Stimulated activated CD8-positive, alpha-beta memory T cell treated with anti-CD3 and anti-CD28 coated beads, Interleukin-12 subunit alpha, Interleukin-12 subunit beta, amount 100 ng/mL, for 24 hours (primary cell): ENCODE results near the gene ACHE.

ENCODE experiments used
- DNase-seq: peaks from one replicate; pipeline ENCODE4 v3.0.0-alpha.2; 2020; ENCODE audit errors: extremely low read depth

Gene ACHE

DNA sequence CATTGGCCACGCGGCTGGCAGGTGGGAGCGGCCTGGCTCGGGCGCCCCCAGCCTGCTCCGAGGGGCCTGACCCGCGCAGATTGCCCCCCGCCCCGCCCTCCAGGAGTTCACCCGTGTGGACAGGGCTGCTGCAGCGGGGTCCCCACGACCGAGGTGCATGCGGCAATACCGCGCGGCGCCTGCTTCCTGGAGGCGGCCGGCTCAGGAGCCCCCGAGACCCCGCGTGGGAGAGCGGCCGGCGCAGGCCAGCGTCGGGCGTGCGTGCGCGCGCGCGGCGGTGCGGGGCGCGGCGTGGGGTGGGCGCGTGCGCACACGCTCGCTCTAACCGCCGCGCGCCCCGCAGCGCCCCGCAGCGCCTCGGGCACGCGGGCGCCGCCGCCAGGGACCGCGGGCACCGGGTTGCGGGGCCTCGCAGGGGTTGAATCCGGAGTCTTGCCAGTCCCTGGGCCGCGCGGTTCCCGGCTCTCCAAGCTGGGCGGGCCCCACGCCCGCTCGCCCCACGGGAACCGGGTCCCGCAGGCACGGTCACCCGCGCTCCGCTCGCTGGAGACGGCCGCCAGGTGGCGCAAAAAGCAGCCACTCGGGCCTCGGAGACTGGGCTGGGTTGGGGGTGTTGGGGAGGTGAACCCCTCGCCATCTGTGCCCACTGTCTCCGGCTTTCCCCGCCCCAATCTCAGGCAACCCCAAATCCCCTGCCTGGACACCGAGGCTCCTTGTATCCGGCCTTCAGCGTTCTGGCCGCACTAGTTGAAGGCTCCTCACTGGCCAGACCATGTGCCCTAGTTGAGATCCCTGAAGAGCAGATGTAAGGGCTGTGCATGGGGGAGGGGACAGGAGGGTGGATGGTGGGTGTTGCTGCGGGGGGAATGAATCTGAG lies 1.3 kb upstream of the ACHE start:
- DNase-seq: no peak

DNA sequence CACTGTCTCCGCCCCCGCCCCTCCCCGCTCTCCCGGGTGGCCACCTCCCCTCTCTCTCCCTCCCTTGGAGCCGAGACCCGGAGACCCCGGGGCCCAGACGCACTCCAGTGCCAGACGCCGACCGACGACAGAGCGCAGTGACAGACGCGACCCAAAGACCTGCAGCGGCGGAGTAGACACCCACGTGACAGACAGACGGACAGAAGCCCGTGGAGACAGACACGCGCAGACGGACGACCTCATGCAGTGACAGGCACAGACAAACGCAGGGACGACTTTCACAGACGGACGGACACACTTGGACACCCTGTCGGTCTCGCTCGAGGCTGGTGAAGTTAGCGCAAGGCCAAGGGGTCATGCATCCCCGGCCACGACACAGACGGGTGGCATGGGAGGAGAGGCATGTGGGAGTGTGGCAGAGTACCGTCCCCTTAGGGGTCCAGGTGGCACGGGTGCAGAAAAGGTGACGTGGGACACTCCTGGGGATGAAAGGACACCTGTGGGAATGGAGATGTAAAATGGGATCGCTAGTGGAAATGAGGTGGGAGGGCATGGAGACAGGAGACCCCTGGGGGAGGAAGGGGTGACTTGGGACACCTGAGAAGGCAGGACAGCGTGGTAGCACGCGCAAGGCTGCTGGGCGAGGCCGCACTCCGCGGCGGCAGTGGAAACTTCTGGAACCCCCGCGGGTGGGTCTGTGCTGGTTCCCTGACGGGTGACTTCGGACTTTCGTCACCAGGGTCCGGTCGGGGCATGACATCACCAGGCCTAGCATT lies 456 bp upstream of the ACHE start:
- no peak for DNase-seq

DNA sequence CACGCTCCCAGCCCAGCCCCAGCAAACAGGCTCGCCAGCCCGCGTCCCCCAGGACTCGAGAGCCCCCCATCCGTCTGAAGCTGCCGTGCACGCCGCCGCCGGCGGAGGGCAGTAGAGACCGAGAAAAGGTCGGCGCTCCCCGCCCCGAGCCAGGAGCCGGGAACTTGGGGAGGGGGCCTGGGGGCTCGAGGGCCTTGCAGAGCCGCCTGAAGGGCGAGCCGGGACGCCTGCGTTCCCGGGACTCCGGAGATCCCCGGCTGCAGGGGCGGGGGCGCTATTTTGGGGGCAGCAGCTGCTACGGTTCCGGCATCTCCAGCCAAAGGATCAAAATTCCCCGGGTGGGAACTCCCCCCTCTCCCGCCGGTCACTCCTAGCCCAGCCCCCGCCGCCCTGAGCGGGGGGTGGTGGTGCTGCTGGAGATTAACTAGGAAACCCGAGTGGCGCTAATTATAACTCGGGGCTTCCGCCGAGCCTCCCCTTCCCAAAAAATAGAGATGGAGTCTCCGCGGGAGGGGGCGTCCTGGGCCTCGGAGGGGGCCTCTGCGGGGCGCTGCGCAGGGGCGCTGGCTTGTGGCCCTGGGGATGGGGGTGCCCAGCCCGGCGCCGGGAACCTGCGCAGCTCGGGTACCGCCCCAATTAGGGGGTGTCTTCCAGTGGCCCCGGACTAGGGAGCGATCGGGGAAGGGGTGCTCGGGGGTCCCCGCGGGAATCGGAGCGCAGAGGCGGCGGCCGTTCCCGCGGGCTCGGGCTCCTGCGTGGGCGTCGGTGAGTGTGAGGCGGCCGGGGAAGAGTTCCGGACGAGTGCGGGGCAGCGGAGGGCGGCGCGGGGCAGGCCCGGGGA lies 608 bp downstream of the ACHE start:
- no peak for DNase-seq

DNA sequence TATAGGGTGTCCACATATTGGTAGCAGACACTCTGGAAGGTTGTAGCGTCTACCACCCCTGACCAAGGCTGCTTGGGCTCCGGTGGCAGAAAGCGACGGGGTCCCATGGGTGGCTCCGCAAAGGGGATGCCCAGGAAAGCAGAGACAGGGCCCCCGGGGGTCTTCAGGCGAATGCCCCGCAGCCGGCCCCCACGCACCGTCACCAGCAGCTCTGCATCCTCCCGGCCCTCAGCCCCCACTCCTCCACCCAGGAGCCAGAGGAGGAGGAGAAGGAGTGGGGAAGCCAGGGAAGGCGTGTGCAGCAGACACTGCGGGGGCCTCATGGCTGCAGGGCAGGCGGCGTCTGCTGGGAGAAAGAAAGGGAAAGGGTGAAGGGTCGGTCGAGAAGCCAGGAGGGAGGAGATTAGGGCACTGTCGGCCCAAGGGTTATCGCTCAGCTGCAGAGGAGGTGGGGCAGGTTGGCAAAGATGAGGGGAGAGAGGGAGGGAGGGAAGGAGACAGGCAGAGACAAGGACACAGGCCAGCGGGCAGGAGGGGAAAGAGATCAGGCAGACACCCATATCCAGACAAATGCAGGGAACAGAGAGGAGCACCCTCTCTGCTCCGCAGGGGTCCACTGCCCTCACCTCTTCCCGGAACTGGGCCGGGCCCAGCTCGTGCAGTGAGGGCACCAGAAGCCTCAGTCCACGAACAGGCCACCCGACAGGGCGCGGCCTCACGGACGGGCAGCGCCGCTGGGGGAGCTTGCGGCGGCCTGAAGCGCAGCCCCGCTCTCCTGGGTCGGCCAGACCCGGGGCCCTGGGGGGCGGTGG lies 1.6 kb downstream of the ACHE start:
- no peak for DNase-seq

DNA sequence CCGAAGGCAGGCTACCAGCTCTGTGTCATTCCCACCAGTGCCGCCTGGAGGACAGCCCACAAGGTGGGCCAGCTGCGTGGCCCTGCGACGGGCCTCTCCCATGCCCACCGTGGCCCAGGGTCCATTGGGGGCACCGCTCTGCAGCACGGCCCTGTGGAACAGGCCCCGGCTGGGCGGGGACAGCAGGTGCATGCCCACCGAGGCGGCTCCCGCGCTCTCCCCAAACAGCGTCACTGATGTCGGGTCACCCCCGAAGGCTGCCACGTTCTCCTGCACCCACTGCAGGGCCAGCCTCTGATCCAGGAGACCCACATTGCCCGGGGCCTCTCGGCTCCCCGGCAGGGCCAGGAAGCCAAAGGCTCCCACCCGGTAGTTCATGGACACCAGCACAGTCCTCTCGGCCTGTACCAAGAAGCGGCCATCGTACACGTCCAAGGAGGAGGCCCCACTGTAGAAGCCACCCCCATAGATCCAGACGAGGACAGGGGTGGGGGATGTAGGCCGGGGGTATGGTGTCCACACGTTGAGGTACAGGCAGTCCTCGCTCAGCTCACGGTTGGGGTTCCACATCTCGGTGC lies 2.3 kb downstream of the ACHE start:
- DNase-seq: no peak

DNA sequence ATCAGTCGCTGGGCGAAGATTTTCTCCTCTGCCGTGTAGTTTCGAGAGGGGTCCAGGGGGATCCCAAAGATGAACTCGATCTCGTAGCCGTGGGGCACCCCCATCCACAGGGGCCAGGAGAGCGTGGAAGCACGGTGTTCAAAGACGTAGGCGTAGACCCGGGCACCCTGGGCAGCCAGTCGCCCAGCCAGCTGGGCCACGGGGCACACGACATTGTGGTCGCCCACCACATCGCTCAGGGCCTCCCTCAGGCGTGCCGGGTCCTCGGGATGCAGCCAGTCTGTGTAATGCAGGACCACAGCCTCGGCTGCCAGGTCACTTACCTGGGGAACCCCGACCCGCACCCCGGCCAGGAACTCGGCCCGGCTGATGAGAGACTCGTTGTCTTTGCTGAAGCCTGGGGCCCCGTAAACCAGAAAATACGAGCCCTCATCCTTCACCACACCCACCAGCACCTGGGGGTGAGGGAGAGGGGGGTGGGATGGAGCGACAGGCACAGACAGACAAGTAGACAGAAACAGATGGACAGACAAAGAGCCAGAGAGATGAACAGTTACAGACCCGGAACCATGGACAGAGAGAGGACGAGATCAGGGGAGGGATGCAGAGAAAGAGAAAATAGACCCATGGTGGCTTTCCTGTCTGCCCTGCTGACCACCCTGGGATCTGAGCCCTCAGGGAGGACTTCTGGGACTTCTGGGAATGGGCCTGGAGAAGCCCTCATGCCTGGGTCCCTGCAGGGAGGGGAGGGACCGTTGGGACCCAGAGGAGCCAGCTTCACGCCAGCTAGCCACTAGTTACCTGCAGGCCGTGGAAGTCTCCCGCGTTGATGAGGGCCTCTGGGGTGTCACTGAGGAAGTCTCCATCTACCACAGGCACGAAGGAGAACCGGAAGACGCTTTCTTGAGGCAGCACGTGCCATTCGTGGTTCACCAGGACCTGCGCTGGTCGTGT lies 3.0 kb downstream of the ACHE start:
- no peak for DNase-seq

DNA sequence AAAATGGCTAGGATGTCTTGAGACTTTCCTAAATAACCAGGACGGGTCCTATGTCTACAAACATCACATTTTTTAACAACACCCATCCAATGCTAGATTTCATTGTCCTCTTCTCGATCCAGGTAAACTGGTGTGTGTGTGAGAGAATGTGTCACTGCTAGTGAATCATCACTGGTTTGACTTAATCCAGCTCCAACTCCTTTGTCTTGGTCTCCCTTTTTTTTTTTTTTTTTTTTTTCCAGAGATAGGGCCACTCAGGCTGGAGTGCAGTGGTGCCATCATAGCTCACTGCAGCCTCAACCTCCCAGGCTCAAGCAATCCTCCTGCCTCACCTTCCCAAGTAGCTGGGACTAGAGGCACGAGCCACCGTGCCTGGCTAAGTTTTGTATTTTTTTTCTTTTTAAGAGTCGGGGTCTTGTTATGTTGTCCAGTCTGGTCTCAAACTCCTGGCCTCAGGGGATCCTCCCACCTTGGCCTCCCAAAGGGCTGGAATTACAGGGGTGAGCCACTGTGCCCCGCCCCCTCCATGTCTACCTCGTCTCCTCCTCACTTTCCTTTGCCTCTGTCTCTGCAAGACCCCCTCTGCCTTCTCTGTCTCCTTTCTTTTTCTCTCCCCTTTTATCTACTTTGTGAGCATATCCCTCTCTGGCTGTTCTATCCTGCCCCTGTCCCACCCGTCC lies 4.0 kb downstream of the ACHE start:
- DNase-seq: no peak

DNA sequence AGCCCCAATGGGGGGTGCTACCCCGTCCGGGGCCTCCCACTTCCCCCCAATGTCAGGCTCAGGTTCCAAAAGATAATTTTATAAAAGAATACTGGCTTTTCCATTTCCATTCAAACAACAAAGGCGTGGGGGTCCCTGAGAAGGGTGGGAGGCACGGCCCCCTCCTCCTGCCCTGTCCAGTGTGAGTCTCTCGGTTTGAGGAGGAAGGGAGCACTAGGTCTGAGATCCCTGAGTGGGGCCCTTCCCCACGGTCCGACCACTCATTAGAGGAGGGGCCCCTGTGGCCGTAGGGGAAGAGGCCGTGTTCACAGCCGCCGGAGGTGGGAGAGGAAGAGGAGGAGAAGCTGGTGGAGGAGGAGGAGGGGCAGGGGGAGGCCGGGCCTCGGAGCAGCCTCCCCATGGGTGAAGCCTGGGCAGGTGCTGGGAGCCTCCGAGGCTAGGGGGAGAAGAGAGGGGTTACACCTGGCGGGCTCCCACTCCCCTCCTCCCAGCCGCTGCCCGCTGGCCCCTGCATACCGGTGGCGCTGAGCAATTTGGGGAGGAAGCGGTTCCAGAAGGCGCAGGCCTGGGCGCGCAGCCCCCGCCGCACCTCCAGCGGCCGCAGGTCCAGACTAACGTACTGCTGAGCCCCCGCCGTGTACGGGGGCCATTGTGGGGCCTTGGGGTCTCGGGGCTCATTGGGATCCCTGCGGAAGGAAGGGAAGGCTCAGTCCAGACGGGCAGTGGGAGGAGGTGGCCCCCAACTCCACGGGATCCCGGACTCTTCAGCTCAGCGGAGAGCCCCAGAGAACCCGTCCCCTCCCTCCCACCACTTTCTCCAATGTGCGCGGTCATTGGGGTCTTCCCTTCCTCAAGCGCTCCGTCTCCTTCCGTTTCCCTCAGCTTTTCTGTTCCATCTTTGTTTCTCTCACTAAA lies 4.8 kb downstream of the ACHE start:
- no peak for DNase-seq

DNA sequence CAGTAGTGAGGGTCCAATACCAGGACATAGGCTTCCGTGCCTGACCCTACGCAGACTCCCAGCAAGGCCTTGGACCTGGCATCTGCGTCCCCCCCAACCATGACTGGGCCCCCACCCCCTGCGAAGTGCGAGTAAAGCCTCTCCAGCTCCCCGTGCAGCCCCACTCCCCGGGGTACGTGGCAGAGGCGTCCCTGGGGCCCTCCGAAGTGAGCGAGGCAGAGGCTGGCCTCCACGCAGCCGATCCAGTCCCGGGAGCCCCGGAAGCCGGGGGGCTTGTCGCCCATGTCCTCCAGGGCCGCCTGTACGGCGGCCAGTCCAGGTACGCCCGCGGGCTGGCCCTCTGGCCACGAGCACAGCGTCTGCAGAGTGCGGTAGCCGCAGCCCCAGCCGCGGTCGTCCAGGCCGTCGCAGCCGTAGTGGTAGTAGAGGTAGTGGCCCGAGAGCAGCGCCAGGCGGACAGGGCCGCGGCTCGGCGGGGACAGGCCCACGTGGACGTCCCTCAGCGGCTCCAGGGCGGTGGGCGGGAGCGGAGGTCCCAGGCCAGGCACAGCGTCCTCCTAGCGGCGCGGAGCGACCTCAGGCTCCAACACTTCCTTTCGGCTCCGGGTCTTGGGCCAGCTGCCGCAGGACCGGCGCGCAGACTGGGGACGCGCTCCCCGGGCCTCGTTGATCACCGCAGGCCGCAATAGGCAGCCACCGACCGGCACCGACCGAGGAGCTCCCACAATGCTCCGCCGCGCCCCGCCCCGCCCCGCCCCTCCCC lies 6.5 kb downstream of the ACHE start, which contains the start of gene UFSP1:
Gene UFSP1 (minus strand): TSS at position 728 of the 763 bp plus-strand sequence. CDS start 444 bp downstream, at position 284.
- no peak for DNase-seq

DNA sequence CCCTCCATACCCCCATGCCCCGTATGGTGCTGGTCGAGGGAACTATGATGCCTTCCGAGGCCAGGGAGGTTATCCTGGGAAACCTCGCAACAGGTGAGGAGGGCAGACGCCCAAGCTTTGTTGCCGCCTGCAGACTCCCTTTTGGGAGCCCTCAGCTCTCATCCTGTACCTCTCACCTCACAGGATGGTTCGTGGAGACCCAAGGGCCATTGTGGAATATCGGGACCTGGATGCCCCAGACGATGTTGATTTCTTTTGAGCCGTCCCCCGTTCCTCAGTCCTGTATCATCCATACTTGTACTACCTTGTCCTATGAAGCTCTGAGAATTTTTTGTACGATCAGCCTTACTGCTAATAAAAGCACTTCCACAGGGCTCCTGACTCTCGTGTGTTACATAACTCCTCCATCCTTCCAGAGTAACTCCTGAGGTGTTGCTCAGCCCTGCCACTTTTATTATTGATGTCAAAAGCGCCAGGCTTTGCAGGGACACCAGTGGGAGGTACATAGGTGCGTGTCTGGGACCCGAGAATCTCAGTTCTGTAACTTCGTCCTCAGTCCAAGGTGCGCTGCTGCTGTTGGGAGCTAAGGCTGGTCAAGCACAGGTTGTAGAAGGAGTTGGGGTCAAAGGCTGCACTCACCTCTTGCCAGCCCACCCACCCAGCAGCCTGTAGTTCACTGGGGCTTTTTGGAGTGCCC lies 7.2 kb downstream of the ACHE start:
- no peak for DNase-seq

DNA sequence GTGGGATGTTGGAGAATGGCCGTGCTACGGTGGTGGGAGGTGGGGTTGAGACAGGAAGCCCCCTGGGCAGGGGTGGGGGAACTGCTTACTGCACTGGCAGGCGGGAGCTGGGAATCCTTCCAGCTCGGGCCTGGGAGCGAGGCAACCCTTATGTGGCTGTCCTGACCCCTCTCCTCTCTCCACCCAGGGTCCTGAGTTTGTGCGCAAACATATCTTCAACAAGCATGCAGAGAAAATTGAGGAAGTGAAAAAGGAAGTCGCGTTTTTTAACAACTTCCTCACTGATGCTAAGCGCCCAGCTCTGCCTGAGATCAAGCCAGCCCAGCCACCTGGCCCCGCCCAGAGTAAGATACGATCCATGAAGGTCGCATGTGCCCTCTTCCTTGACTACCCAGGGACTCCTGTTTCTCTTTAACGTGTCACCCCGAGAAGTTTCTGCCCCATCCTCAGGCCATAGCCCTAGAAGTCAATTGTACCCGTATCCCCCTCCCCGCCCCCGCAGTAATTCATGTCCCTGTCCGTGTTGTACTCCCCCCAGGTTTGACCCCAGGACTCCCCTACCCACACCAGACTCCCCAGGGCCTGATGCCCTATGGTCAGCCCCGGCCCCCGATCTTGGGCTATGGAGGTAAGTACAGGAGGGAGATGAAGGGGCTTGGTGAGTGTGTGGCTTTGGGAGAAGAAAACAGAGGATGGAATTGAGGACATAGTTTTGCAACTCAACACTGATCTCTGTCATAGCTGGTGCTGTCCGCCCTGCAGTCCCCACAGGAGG lies 8.0 kb downstream of the ACHE start:
- no peak for DNase-seq

DNA sequence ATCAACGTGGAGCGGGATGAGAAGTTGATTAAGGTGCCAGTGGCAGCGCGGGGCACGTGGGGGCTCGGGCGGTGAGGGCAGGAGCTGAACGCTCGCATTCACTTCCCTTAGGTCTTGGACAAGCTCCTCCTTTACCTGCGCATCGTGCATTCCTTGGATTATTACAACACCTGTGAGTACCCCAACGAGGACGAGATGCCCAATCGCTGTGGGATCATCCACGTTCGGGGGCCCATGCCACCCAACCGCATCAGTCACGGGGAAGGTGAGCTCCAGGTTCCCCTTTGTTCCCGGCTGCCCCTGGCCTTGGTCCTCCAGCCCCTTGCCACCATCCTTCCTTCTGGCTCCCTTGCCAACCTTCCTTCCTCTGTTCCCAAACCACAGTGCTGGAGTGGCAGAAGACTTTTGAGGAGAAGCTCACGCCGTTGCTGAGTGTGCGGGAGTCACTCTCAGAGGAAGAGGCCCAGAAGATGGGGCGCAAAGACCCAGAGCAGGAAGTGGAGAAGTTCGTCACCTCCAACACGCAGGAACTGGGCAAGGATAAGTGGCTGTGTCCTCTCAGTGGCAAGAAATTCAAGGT lies 8.7 kb downstream of the ACHE start:
- DNase-seq: no peak

DNA sequence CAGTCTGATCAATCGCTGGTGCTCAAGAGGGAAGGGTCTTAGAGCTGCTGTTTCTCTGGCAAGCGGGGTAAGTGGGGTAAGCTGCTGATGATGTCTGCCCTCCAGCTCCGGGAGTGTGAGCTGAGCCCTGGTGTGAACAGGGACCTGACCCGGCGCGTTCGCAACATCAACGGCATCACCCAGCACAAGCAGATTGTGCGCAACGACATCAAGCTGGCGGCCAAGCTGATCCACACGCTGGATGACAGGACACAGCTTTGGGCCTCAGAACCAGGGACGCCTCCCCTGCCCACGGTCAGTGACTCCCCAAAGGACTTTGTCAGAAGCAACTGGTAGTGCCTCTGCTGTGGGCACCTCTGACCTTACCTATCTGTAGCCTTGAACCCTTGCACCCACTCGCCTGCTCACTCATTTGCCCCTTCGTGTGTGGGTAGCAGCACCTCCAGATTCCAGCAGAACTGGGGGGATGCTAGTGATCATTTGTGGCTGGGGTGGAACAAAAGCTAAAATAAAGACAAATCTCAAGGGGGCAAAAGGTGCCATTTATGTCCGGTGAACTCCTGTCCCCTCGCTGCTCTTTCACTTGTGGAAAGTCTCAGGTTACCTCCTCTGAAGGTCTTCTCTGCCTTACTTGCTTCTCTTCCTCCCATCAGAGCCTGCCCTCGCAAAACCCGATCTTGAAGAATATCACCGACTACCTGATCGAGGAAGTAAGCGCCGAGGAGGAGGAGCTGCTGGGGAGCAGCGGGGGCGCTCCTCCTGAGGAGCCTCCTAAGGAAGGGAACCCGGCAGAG lies 9.3 kb downstream of the ACHE start:
- no peak for DNase-seq

DNA sequence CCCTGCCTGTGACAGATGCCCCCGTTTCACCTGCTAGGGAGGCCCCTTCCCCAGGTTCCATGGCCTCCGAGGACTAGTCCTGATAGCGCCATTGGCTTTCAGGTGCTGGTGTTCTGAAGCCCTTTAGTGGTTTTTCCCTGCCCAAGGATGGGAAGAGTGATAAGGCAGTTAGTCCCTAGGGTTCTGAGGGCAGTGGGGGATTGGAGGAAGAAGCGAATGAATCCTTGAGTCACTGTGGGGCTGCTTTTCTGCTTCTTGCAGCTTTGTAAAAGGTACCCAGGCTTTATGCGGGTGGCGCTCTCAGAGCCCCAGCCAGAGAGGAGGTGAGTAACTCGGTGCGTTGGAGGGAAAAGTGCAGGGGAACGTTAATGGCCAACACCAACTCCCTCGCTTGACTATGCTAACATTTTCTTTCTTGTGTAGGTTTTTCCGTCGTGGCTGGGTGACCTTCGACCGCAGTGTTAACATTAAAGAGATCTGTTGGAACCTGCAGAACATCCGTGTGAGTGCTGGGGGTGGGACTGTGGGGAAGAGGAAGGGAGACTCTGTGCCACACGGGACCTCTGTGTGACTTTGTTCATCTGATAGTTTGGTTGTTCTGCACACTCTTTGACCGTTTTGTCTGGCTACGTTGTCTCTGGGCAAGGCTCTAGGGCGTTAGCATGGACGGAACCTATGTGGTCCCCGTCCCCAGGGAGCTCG lies 10.1 kb downstream of the ACHE start:
- DNase-seq: no peak
